PC-9 (cell line): Measurements from ENCODE around the gene PP2D1.

ENCODE experiments used
- EZH2 ChIP-seq: fragments of 200-600 bp; sonication (generic); IDR thresholded peaks from 2 replicates; pipeline ENCODE4 v1.8.0; 2017; ENCODE audit warnings: antibody characterized with exemption, low read depth
- TF ChIP-seq, protein P1 (sequence below): fragments of 200-600 bp; sonication (generic); conservative IDR thresholded peaks from 2 replicates; pipeline ENCODE4 v1.6.1; 2017; ENCODE audit warnings: mixed run types, antibody characterized with exemption, mild to moderate bottlenecking, moderate library complexity

DNA sequence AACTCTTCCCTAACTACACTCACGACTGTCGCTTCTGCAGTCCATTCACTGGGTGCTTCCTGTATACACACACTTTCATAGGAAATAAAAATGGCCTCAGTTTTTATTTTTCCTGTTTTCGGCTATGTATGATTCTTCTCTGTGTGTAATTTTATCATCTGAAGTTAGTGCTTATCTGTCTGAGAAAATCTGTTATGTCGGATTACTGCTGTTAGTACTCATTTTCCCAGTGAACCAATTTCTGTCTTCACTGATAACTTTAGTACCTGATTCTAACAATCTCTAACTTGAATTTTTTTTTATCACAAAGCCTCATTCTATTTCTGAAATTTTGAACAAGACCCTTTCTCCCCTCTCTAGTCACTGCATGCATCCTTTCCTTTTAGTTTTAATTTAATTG is 44.3 kb downstream of the PP2D1 start:
- TF ChIP-seq, protein P1, sequence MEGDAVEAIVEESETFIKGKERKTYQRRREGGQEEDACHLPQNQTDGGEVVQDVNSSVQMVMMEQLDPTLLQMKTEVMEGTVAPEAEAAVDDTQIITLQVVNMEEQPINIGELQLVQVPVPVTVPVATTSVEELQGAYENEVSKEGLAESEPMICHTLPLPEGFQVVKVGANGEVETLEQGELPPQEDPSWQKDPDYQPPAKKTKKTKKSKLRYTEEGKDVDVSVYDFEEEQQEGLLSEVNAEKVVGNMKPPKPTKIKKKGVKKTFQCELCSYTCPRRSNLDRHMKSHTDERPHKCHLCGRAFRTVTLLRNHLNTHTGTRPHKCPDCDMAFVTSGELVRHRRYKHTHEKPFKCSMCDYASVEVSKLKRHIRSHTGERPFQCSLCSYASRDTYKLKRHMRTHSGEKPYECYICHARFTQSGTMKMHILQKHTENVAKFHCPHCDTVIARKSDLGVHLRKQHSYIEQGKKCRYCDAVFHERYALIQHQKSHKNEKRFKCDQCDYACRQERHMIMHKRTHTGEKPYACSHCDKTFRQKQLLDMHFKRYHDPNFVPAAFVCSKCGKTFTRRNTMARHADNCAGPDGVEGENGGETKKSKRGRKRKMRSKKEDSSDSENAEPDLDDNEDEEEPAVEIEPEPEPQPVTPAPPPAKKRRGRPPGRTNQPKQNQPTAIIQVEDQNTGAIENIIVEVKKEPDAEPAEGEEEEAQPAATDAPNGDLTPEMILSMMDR, result no peak
- TF ChIP-seq EZH2, result no peak
